Measurements from ENCODE around the gene DIAPH3. TPM values are rescaled to one million over a fixed set of nuclear protein-coding genes. Genes with fewer than 3 reads are reported as not detected.

Gene DIAPH3
- total RNA-seq, 1 donor from 2014 or later, result 8.7 TPM

GRCh38 chr13:59733744-59734143, 430.0 kb downstream of the DIAPH3 start:
- DNase-seq (ENCODE audit: low read depth in 2 of 2), result no peak

- DNase-seq (ENCODE audit: low read depth in 2 of 2), result no peak
Measured at GRCh38 chr13:59730026-59730425, 433.7 kb downstream of the DIAPH3 start.

DNA sequence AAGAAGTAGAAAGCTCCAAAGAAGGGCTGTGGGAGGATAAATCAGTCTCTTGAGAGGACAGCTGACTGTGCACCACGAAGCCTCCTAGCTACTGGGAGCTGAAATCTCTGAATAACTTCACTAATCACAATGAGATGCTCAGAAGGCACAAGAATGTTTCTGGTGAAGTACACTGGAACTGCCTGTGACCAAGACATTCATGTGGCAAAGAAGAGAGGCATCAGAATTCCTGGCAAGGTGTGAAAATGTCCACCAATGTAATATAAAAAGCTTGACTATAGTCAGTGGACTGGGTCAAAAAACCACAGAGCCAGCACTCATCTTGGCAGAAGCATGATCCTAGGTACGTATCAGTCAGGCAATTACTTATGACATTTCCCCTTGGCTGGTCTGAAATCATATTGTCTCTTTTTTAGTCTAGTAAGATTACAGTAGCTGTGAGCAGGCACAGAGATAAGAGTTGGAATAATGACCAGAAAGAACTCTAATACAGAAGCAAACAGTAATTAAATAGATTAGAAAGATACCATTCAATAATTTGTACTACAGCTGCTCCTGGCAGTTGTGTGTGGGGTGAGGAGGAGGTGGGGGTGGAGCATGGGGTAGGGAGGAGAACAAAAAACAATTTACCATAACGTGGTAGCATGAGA, 434.7 kb downstream of the DIAPH3 start:
- DNase-seq (ENCODE audit: low read depth in 2 of 2), result no peak

GRCh38 chr13:59721926-59722910, 441.5 kb downstream of the DIAPH3 start:
- DNase-seq (ENCODE audit: low read depth in 2 of 2), result no peak

- DNase-seq (ENCODE audit: low read depth in 2 of 2), result no peak
Measured at GRCh38 chr13:59715611-59716010, 448.1 kb downstream of the DIAPH3 start.

- no peak for DNase-seq (ENCODE audit: low read depth in 2 of 2)
Measured at GRCh38 chr13:59710996-59711701, 452.6 kb downstream of the DIAPH3 start.

DNA sequence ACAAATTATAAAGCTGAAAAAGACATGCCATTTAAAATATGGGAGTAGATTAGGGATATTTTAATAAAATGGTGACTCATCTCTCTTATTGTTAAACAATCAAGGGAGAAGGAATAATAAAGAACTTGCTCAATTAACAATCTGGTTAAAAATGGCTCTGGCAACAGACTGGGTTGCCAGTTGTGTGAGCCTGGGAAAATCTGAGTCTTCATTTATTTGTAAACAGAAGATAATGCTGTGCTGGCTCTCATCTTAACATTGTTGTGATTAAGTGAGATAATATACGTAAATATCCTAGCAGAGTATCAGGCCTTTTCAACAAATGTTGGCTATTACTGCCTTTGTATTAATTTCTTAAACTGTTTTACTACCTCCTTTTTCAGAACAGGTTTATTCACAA, 453.3 kb downstream of the DIAPH3 start:
- no peak for DNase-seq (ENCODE audit: low read depth in 2 of 2)

- DNase-seq (ENCODE audit: low read depth in 2 of 2), result peak in 1 of 2 donors; percentile 32
Measured at GRCh38 chr13:59706101-59706976, 457.4 kb downstream of the DIAPH3 start.

- DNase-seq (ENCODE audit: low read depth in 2 of 2), result no peak
Measured at GRCh38 chr13:59702269-59702668, 461.5 kb downstream of the DIAPH3 start.

GRCh38 chr13:59701261-59701660, 462.5 kb downstream of the DIAPH3 start:
- no peak for DNase-seq (ENCODE audit: low read depth in 2 of 2)

- no peak for DNase-seq (ENCODE audit: low read depth in 2 of 2)
Measured at GRCh38 chr13:59700281-59700680, 463.4 kb downstream of the DIAPH3 start.

DNA sequence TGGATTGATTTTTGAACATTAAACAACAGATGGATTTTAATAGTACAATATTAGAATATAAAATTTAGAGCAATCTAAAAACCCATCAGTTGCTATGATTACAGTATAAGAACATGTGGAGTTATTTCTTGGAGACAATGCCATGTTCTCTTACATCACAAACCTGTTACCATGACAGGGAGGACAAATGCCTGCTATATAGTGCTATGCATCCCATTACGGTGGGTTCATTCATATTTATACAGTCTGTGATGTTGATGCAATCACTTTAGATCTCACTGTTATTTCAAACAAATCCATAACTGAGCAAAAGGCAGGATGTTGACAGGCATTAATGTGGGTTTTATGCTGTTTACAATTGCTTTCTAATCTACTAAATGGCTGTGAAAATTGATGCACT, 467.5 kb downstream of the DIAPH3 start:
- no peak for DNase-seq (ENCODE audit: low read depth in 2 of 2)

DNA sequence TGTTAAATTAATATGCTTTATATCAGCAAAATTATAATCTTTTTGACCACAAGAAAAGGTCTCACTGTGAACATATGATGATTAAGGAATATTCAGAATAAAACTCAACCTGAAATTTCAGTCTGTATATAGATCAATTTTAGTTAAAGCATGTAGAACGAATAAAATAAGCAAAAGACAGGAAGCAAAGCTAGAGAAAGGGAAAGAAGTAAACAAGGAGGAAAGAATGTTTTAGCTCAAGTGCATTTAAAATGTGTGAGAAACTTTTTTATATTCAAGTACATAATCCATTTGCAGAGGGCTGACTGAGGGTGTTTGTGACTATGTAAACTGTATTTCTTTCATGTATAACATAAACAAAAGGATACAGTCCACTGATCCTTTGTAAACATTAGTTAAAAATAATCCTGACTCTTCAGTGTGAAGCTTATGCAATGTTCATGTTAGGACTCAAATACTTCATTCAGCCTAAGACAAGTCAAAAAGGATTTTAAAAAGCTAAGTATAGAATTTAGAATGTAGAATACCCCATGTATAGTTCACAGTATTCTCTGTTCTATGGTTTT, 472.1 kb downstream of the DIAPH3 start:
- no peak for DNase-seq (ENCODE audit: low read depth in 2 of 2)

DNA sequence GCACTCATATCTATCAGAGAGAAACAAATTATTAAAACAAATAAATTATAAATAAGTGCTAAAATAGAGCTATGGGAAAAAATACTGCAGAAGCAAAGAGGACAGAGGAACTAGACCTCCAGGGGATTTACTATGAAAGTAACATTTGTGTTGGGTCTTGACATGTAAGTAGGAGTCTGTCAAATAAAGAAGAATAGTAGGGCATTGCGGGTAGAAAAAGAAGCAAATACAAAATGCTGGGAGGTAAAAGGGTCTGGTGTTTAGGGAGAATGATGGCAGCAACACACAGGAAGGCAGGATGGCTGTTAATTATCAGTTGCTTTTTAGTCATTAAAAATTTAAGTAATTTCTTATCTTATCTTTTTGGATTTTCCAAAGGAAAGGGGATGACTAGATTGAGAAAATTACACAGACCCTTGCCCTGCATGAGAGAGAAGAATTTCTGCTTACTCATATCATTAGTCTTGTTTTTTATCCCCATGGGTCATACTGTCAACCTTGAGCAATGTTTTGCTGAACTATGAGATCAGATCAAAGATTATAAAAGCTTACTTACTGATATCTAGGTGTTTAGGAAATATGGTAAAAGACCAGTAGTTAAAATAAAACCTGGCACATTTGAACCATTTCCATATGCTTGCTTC, 472.7 kb downstream of the DIAPH3 start:
- DNase-seq (ENCODE audit: low read depth in 2 of 2), result no peak

DNA sequence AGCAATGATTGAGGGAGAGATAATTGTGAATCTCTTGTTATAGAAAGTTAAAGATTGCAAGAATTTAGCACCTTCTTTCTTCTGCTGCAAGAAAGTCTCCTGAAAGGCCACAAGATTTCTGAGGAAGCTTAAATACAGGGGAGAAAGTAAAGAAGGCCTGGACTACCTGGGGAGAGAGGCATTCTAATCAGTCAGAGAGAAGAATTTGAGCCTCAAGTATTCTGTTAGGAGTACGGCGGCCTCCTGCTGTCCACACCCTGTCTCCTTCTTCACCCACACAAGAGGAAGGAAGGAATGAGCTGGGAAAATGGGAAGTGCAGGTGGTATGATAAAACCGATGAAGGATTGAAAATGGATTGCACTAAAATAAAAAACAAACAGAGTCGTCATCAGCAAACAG, 474.7 kb downstream of the DIAPH3 start:
- DNase-seq (ENCODE audit: low read depth in 2 of 2), result no peak

- no peak for DNase-seq (ENCODE audit: low read depth in 2 of 2)
Measured at GRCh38 chr13:59686798-59687394, 476.8 kb downstream of the DIAPH3 start.

GRCh38 chr13:59684105-59684504, 479.6 kb downstream of the DIAPH3 start:
- DNase-seq (ENCODE audit: low read depth in 2 of 2), result no peak

GRCh38 chr13:59681636-59682311, 482.0 kb downstream of the DIAPH3 start:
- no peak for DNase-seq (ENCODE audit: low read depth in 2 of 2)

DNA sequence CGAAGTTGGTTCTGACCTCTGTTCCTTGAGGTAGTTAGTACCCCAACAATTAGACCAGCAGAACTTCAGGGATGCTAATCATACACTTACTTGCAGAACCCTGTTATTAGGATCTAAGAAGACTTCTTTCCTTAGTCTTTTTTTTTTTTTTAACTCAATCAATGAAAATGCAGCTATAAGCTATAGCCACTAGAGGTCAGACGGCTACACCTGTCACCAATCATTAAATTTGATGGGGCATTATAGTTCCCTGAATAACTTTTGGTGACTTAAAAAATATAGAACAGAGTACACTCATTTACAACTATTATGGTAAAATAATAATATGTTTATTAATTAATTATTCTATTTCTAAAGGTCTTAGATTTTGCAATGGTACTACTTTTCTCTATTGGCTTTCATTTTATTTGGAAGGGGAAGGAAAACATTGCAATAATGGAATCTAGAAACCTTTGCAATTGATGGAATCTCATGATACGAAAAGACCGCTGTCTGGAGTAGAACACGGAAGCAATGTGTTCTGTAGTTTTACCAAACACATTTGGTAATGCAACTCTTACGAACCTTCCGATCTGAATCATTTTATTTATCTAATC, 483.2 kb downstream of the DIAPH3 start:
- peak; percentile 22 to 40 for DNase-seq (ENCODE audit: low read depth in 2 of 2)
